HepG2 (cell line): ENCODE data around the gene RGS14. TPM values are rescaled to one million over a fixed set of nuclear protein-coding genes. Genes with fewer than 3 reads are reported as not detected.

Experiments
- ATAC-seq: fragments of 200-7000 bp; cut with Tn5 transposase; 3 replicates; pipeline ENCODE4 v1.9.1; 2020; ENCODE audit warnings: mild to moderate bottlenecking, moderate library complexity
- BruUV-seq: library from RNA; stranded (reverse); fragments of 400-500 nt; replicated peaks from 2 replicates; lab custom pipeline; 2021; lab: Mats Ljungman, UMichigan
- CTCF ChIA-PET: fragments of 300-600 bp; formaldehyde crosslinking; extraction: SDS; loops from one replicate; lab custom pipeline; 2021; ENCODE audit warnings: low total read pairs, inconsistent platforms, low intra/inter-chr PET ratio; lab: Yijun Ruan, JAX
- POLR2A ChIA-PET: fragments of 350-600 bp; sonication (Branson Sonifier 250); formaldehyde crosslinking; loops from one replicate; lab custom pipeline; 2020; ENCODE audit warnings: antibody characterized with exemption, inconsistent platforms; lab: Yijun Ruan, JAX
- DNase-seq: peaks from one replicate; pipeline ENCODE4 v3.0.0-alpha.2; 2015; ENCODE audit warnings: low spot score
- FAIRE-seq: peaks from 3 replicates; lab custom pipeline; 2011; peaks lifted over from hg19 to GRCh38; lab: Jason Lieb, UNC
- H2AFZ ChIP-seq: one replicate; pipeline ENCODE4 v1.6.1; 2011; ENCODE audit warnings: low read length, inconsistent platforms
- H3K27ac ChIP-seq: fragments of 300-600 bp; 3 replicates; pipeline ENCODE4 v1.8.0; 2011; ENCODE audit warnings: mixed run types, mild to moderate bottlenecking, mixed read lengths, low read length, inconsistent platforms; ENCODE audit not compliant: insufficient read depth; ENCODE audit errors: extremely low read length
- H3K27me3 ChIP-seq, 2 experiments: fragments of 200-600 bp in 1 of 2; 2 replicates in 1 of 2; 3 replicates in 1 of 2; pipeline versions ENCODE4 v1.6.0 to v1.8.0; 2011; ENCODE audit warnings: low read length in 2 of 2, mild to moderate bottlenecking in 2 of 2, moderate library complexity in 2 of 2, inconsistent platforms in 1 of 2; ENCODE audit not compliant: insufficient read depth in 2 of 2, control insufficient read depth in 1 of 2
- H3K36me3 ChIP-seq, 2 experiments: fragments of 200-600 bp in 1 of 2; replicated peaks in 1 of 2; 2 replicates in 1 of 2; 3 replicates in 1 of 2; pipeline versions ENCODE4 v1.5.1 to v1.8.0; 2011; ENCODE audit warnings: low read length in 2 of 2, inconsistent platforms in 1 of 2; ENCODE audit not compliant: insufficient read depth in 2 of 2, control insufficient read depth in 1 of 2
- H3K4me1 ChIP-seq: 2 replicates; pipeline ENCODE4 v1.5.1; 2012; ENCODE audit warnings: low read length, inconsistent platforms; ENCODE audit not compliant: insufficient read depth
- H3K4me2 ChIP-seq: 2 replicates; pipeline ENCODE4 v1.6.0; 2011; ENCODE audit warnings: low read depth, low read length, inconsistent platforms
- H3K4me3 ChIP-seq, 3 experiments: fragments of 200-600 bp in 1 of 3; sonication (generic), shearing (Covaris generic) in 1 of 3; replicated peaks in 1 of 3; 2 replicates each; pipeline ENCODE4 v1.5.1; 2011 to 2016; ENCODE audit warnings: low read length in 3 of 3, inconsistent platforms in 2 of 3, low read depth in 2 of 3, mild to moderate bottlenecking in 2 of 3, control low read depth in 1 of 3, mixed read lengths in 1 of 3; ENCODE audit not compliant: insufficient read depth in 1 of 3
- H3K79me2 ChIP-seq: one replicate; pipeline ENCODE4 v1.6.1; 2011; ENCODE audit warnings: low read length, inconsistent platforms; ENCODE audit not compliant: insufficient read depth
- H3K9ac ChIP-seq: 2 replicates; pipeline ENCODE4 v1.6.0; 2011; ENCODE audit warnings: mild to moderate bottlenecking, low read depth, low read length, inconsistent platforms; ENCODE audit not compliant: insufficient read depth
- H3K9me3 ChIP-seq: 2 replicates; pipeline ENCODE4 v1.5.1; 2012; ENCODE audit warnings: mild to moderate bottlenecking, low read length
- H4K20me1 ChIP-seq: 2 replicates; pipeline ENCODE4 v1.6.0; 2011; ENCODE audit warnings: inconsistent platforms, mild to moderate bottlenecking, low read length, moderate library complexity; ENCODE audit not compliant: insufficient read depth
- JUNB ChIP-seq: sonication (generic); formaldehyde crosslinking; IDR thresholded peaks from 2 replicates; pipeline ENCODE4 v1.8.0; 2022; ENCODE audit warnings: missing genetic modification reagents, mild to moderate bottlenecking, borderline replicate concordance
- ZNF138 ChIP-seq: sonication (generic); formaldehyde crosslinking; IDR thresholded peaks from 2 replicates; pipeline ENCODE4 v1.5.0; 2020; ENCODE audit warnings: mild to moderate bottlenecking, low read depth, missing genetic modification reagents
- ZNF331 ChIP-seq: sonication (generic); formaldehyde crosslinking; IDR thresholded peaks from 2 replicates; pipeline ENCODE4 v1.4.0; 2020; ENCODE audit warnings: missing genetic modification reagents
- ZNF549 ChIP-seq: sonication (generic); formaldehyde crosslinking; IDR thresholded peaks from 2 replicates; pipeline ENCODE4 v1.5.0; 2020; ENCODE audit warnings: missing genetic modification reagents
- ZNF570 ChIP-seq: sonication (generic); formaldehyde crosslinking; IDR thresholded peaks from 2 replicates; pipeline ENCODE4 v1.4.0; 2020; ENCODE audit warnings: mild to moderate bottlenecking, missing genetic modification reagents, borderline replicate concordance
- ZNF749 ChIP-seq: sonication (generic); formaldehyde crosslinking; IDR thresholded peaks from 2 replicates; pipeline ENCODE4 v1.8.0; 2022; ENCODE audit warnings: mild to moderate bottlenecking, missing genetic modification reagents, moderate library complexity, borderline replicate concordance
- WGBS: methylation state at CpG from one replicate; pipeline ENCODE4 v1.1.6; 2017; ENCODE audit warnings: low lambda C conversion rate; 5-methylcytosine and 5-hydroxymethylcytosine counted together
- in situ Hi-C: cut with HindIII; loops from 2 replicates; pipeline ENCODE4 v1.10.0; 2017; ENCODE audit warnings: low pct_unique_long_range_greater_than_20kb; ENCODE audit not compliant: extremely low pct_ligation_motif_present
- intact Hi-C: fragments of 100-400 bp; cut with micrococcal nuclease; formaldehyde crosslinking; loops from one replicate; pipeline ENCODE4 v1.10.0; 2022; ENCODE audit not compliant: unreplicated experiment
- polyA plus RNA-seq, 8 experiments: library from polyadenylated mRNA; depleted of rRNA in 3 of 8; stranded (reverse) in 7 of 8; unstranded in 1 of 8; fragments of >200 nt; fragmentation: Illumina TruSeq in 4 of 8; extraction: Trizol in 4 of 8; gene quantifications; 2 replicates each; pipeline versions ENCODE4 v1.2.1 to v1.2.3, GENCODE V29; 2011 to 2016; ENCODE audit warnings: low read depth in 4 of 8, missing spikeins in 1 of 8, mixed read lengths in 1 of 8; ENCODE audit not compliant: insufficient read depth in 1 of 8
- total RNA-seq, 5 experiments: library from RNA; depleted of rRNA; stranded (reverse); fragments of >200 nt; fragmentation: Illumina TruSeq; extraction: Trizol; gene quantifications; 2 replicates each; pipeline ENCODE4 v1.2.3, GENCODE V29; 2016; ENCODE audit warnings: low read depth in 1 of 5
- TF ChIP-seq, protein P1 (sequence below), 2 experiments: fragments of 450-650 bp in 1 of 2; sonication (generic) in 1 of 2; formaldehyde crosslinking in 1 of 2; IDR thresholded peaks; 2 replicates each; pipeline versions ENCODE4 v1.6.1 to v1.8.0; 2016 to 2022; ENCODE audit warnings: antibody characterized with exemption in 1 of 2, mild to moderate bottlenecking in 1 of 2, missing genetic modification reagents in 1 of 2
- TF ChIP-seq, protein P2 (sequence below): sonication (generic); formaldehyde crosslinking; IDR thresholded peaks from 2 replicates; pipeline ENCODE4 v1.5.1; 2020; ENCODE audit warnings: missing genetic modification reagents, mild to moderate bottlenecking, borderline replicate concordance
- TF ChIP-seq, protein P3 (sequence below): sonication (generic); formaldehyde crosslinking; IDR thresholded peaks from 2 replicates; pipeline ENCODE4 v1.5.1; 2020; ENCODE audit warnings: missing genetic modification reagents, mild to moderate bottlenecking, borderline replicate concordance

Gene RGS14
- total and polyA plus RNA-seq, 2 of the 13 experiments (the other 11 are each of a cell fraction or from before 2014, with no cell fraction given) = 11.1 to 17.2 TPM

DNA sequence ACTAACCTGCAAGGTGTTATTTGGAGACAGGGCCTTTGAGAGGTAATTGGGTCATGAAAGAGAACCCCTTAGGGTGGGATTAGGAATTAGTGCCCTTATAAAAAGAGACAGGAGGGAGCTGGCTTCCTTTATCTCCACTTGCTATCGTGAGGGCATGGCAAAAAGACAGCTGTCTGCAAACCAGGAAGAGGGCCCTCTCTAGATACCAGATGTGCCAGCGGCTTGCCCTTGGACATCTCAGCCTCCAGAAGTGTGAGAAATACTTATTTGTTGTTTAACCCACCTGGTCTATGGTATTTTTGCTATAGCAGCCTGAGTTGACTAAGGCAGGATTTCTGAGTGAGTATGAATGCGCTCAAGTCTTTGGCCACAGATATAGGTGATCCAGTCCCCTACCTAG lies 978 bp upstream of the RGS14 start:
- no peak overlapping the region for H3K9ac ChIP-seq
- H3K4me3 ChIP-seq = no peak overlapping the region
- no peak for DNase-seq
- peaks cover 0 to 15% of the 10 kb centered on the region in 2 experiments; a peak in 3 of 5 replicates for H3K27me3 ChIP-seq
- H2AFZ ChIP-seq = no peak overlapping the region
- H3K27ac ChIP-seq = no peak overlapping the region
- no peaks in the 10 kb centered on the region for H3K79me2 ChIP-seq
- in situ Hi-C loops (loop anchor here (25.0 kb wide), 1 partner anchor 819 kb away; the partner anchor contains the start of genes CDHR2 and RNF44), intact Hi-C loops (no loop called here)
- FAIRE-seq = no peak
- POLR2A ChIA-PET = interaction anchor here (1.6 to 6.5 kb wide), 3 partner anchors 10 to 22 kb away, joined by 12 to 77 read pairs (median 50); no protein-coding TSS in a partner anchor
- no peaks in the 10 kb centered on the region for H3K36me3 ChIP-seq
- CTCF ChIA-PET = no interaction called here
- no peaks in the 10 kb centered on the region for H3K9me3 ChIP-seq
- BruUV-seq = no TSS peak
- no peak overlapping the region for H3K4me2 ChIP-seq
- H4K20me1 ChIP-seq = no peaks in the 10 kb centered on the region
- WGBS = 54% methylated on average over 3 of the region's 3 CpGs
- peaks cover 96% of the 10 kb centered on the region for H3K4me1 ChIP-seq
- no peak for ATAC-seq
- TF ChIP-seq ZNF749 (CRISPR knock-in tag) = no peak
- TF ChIP-seq, protein P1, sequence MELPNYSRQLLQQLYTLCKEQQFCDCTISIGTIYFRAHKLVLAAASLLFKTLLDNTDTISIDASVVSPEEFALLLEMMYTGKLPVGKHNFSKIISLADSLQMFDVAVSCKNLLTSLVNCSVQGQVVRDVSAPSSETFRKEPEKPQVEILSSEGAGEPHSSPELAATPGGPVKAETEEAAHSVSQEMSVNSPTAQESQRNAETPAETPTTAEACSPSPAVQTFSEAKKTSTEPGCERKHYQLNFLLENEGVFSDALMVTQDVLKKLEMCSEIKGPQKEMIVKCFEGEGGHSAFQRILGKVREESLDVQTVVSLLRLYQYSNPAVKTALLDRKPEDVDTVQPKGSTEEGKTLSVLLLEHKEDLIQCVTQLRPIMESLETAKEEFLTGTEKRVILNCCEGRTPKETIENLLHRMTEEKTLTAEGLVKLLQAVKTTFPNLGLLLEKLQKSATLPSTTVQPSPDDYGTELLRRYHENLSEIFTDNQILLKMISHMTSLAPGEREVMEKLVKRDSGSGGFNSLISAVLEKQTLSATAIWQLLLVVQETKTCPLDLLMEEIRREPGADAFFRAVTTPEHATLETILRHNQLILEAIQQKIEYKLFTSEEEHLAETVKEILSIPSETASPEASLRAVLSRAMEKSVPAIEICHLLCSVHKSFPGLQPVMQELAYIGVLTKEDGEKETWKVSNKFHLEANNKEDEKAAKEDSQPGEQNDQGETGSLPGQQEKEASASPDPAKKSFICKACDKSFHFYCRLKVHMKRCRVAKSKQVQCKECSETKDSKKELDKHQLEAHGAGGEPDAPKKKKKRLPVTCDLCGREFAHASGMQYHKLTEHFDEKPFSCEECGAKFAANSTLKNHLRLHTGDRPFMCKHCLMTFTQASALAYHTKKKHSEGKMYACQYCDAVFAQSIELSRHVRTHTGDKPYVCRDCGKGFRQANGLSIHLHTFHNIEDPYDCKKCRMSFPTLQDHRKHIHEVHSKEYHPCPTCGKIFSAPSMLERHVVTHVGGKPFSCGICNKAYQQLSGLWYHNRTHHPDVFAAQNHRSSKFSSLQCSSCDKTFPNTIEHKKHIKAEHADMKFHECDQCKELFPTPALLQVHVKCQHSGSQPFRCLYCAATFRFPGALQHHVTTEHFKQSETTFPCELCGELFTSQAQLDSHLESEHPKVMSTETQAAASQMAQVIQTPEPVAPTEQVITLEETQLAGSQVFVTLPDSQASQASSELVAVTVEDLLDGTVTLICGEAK (IDR thresholded peaks at IDR 0.05) = no peak
- TF ChIP-seq, protein P1 (CRISPR knock-in tag; IDR thresholded peaks at IDR 0.05) = no peak
- no peak for TF ChIP-seq ZNF570 (CRISPR knock-in tag)
- no peak for TF ChIP-seq ZNF138 (CRISPR knock-in tag)
- TF ChIP-seq ZNF549 (CRISPR knock-in tag) = no peak
- TF ChIP-seq, protein P2, sequence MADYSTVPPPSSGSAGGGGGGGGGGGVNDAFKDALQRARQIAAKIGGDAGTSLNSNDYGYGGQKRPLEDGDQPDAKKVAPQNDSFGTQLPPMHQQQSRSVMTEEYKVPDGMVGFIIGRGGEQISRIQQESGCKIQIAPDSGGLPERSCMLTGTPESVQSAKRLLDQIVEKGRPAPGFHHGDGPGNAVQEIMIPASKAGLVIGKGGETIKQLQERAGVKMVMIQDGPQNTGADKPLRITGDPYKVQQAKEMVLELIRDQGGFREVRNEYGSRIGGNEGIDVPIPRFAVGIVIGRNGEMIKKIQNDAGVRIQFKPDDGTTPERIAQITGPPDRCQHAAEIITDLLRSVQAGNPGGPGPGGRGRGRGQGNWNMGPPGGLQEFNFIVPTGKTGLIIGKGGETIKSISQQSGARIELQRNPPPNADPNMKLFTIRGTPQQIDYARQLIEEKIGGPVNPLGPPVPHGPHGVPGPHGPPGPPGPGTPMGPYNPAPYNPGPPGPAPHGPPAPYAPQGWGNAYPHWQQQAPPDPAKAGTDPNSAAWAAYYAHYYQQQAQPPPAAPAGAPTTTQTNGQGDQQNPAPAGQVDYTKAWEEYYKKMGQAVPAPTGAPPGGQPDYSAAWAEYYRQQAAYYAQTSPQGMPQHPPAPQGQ (CRISPR knock-in tag) = no peak
- TF ChIP-seq, protein P3, sequence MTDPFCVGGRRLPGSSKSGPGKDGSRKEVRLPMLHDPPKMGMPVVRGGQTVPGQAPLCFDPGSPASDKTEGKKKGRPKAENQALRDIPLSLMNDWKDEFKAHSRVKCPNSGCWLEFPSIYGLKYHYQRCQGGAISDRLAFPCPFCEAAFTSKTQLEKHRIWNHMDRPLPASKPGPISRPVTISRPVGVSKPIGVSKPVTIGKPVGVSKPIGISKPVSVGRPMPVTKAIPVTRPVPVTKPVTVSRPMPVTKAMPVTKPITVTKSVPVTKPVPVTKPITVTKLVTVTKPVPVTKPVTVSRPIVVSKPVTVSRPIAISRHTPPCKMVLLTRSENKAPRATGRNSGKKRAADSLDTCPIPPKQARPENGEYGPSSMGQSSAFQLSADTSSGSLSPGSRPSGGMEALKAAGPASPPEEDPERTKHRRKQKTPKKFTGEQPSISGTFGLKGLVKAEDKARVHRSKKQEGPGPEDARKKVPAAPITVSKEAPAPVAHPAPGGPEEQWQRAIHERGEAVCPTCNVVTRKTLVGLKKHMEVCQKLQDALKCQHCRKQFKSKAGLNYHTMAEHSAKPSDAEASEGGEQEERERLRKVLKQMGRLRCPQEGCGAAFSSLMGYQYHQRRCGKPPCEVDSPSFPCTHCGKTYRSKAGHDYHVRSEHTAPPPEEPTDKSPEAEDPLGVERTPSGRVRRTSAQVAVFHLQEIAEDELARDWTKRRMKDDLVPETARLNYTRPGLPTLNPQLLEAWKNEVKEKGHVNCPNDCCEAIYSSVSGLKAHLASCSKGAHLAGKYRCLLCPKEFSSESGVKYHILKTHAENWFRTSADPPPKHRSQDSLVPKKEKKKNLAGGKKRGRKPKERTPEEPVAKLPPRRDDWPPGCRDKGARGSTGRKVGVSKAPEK (CRISPR knock-in tag) = no peak
- no peak for TF ChIP-seq ZNF331 (CRISPR knock-in tag)
- no peak for TF ChIP-seq JUNB (CRISPR knock-in tag)
